ENCODE measurements around the gene RAB5B.
"Not testable (repeated sequence)": the region's sequence is repeated elsewhere in the genome, so short reads cannot be mapped to it uniquely, and the experiment has no call there.

- not testable (repeated sequence) for TF ChIP-seq OSR2 (tag by site-specific recombination; IDR thresholded peaks at IDR 0.05); CTCF (tag by site-specific recombination; IDR thresholded peaks at IDR 0.05); REST (tag by site-specific recombination; IDR thresholded peaks at IDR 0.05); YY1 (tag by site-specific recombination; IDR thresholded peaks at IDR 0.05); SALL2 (tag by site-specific recombination; IDR thresholded peaks at IDR 0.05; ENCODE audit: borderline replicate concordance); TCF7L2 (IDR thresholded peaks at IDR 0.05; ENCODE audit: borderline replicate concordance, low read depth, low read length); ZNF280D (tag by site-specific recombination; IDR thresholded peaks at IDR 0.05); MYNN (tag by site-specific recombination; IDR thresholded peaks at IDR 0.05; ENCODE audit: borderline replicate concordance); ZNF76 (tag by site-specific recombination; IDR thresholded peaks at IDR 0.05; ENCODE audit: borderline replicate concordance, low read depth); ZBTB26 (tag by site-specific recombination; optimal IDR thresholded peaks at IDR 0.05)
These were observed 26.2 kb downstream of the RAB5B start for GRCh38 chr12:55999999-56000540.
